ENCODE measurements around the gene MYMX.

MYMX gene

GRCh38 chr6:44265722-44266233 lies 49.1 kb downstream of the MYMX start:
- no peak for DNase-seq

GRCh38 chr6:44266347-44266746 lies 49.6 kb downstream of the MYMX start:
- no peak for DNase-seq

- DNase-seq: no peak
Measured at GRCh38 chr6:44267252-44267651, 50.5 kb downstream of the MYMX start.
